ENCODE results near the gene ANO2. TPM values are rescaled to one million over a fixed set of nuclear protein-coding genes. Genes with fewer than 3 reads are reported as not detected.

ANO2 gene
- total RNA-seq, 1 donor from 2014 or later, result 1.5 TPM

DNA sequence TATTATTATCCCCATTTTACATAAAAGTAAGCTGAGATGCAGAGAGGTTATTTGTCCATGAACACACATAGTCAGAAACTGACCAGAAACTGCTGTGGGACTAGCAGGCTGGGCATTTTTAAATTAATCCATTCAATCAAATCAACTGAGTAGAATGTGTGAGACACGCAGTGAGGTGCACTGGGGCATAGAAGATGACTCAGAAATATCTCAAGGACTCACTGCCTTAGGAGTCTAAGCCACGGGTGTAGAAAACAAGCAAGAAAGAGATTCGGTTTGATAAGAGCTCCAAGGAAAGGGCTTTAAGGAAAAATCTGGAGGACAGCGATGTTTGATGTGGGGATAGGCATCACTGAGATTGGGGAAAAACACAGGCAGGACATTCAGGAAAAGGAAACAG lies 127.8 kb downstream of the ANO2 start:
- no peak overlapping the region for H3K4me3 ChIP-seq (ENCODE audit: low read depth, low read length)
- TF ChIP-seq, protein P1, sequence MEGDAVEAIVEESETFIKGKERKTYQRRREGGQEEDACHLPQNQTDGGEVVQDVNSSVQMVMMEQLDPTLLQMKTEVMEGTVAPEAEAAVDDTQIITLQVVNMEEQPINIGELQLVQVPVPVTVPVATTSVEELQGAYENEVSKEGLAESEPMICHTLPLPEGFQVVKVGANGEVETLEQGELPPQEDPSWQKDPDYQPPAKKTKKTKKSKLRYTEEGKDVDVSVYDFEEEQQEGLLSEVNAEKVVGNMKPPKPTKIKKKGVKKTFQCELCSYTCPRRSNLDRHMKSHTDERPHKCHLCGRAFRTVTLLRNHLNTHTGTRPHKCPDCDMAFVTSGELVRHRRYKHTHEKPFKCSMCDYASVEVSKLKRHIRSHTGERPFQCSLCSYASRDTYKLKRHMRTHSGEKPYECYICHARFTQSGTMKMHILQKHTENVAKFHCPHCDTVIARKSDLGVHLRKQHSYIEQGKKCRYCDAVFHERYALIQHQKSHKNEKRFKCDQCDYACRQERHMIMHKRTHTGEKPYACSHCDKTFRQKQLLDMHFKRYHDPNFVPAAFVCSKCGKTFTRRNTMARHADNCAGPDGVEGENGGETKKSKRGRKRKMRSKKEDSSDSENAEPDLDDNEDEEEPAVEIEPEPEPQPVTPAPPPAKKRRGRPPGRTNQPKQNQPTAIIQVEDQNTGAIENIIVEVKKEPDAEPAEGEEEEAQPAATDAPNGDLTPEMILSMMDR (IDR thresholded peaks at IDR 0.05; ENCODE audit: insufficient read depth, low read length, poor library complexity, severe bottlenecking), result no peak
- no peaks in the 10 kb centered on the region for H3K27me3 ChIP-seq (ENCODE audit: control insufficient read depth, insufficient read depth, low read length)
- no peaks in the 10 kb centered on the region for H3K36me3 ChIP-seq (ENCODE audit: control insufficient read depth, insufficient read depth, low read length)
- DNase-seq (ENCODE audit: low read depth), result peak; percentile 35

DNA sequence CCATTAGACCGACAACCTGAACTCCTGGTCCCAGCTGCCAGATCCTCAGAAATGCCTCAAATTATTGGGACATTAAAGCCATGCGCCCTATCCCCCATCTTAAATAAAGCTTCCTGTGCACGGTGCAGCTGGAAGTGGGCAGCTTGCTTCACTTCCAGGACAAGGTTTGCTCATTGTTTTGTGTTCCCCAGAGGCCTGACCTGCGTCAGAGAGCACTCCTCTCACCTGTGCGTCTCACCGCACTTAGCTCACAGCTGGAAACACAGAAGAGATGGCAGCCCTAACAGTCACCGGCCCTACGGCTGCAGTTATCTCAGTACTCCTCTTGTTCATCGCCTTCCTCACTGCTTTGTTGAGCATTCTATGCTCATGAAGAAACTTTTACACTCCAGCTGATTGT lies 135.5 kb downstream of the ANO2 start:
- TF ChIP-seq, protein P1 (IDR thresholded peaks at IDR 0.05; ENCODE audit: insufficient read depth, low read length, poor library complexity, severe bottlenecking), result no peak
- no peaks in the 10 kb centered on the region for H3K27me3 ChIP-seq (ENCODE audit: control insufficient read depth, insufficient read depth, low read length)
- no peak for DNase-seq (ENCODE audit: low read depth)
- no peak overlapping the region for H3K4me3 ChIP-seq (ENCODE audit: low read depth, low read length)
- no peaks in the 10 kb centered on the region for H3K36me3 ChIP-seq (ENCODE audit: control insufficient read depth, insufficient read depth, low read length)

DNA sequence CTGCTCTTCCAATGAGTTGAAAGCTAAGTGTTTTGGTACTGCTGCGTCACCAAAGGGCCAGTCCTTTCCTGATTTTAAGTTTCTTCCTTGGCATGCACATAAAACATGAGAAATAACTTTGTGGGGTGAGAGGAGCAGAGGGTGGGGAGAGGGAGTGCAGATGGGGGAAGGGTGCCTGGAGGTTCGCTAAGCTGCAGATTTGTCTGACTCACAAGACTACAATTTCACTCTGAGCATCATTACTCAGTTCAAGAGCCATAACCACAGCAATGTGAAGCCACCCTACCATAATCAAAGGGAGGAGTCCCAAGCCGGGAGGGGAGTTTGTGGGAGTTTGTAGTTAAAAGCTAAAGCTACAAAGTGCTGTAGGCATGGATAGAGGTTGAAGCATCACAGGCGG lies 136.1 kb downstream of the ANO2 start:
- no peaks in the 10 kb centered on the region for H3K27me3 ChIP-seq (ENCODE audit: control insufficient read depth, insufficient read depth, low read length)
- H3K4me3 ChIP-seq (ENCODE audit: low read depth, low read length), result no peak overlapping the region
- TF ChIP-seq, protein P1 (IDR thresholded peaks at IDR 0.05; ENCODE audit: insufficient read depth, low read length, poor library complexity, severe bottlenecking), result no peak
- no peaks in the 10 kb centered on the region for H3K36me3 ChIP-seq (ENCODE audit: control insufficient read depth, insufficient read depth, low read length)
- peak; percentile 95 for DNase-seq (ENCODE audit: low read depth)

DNA sequence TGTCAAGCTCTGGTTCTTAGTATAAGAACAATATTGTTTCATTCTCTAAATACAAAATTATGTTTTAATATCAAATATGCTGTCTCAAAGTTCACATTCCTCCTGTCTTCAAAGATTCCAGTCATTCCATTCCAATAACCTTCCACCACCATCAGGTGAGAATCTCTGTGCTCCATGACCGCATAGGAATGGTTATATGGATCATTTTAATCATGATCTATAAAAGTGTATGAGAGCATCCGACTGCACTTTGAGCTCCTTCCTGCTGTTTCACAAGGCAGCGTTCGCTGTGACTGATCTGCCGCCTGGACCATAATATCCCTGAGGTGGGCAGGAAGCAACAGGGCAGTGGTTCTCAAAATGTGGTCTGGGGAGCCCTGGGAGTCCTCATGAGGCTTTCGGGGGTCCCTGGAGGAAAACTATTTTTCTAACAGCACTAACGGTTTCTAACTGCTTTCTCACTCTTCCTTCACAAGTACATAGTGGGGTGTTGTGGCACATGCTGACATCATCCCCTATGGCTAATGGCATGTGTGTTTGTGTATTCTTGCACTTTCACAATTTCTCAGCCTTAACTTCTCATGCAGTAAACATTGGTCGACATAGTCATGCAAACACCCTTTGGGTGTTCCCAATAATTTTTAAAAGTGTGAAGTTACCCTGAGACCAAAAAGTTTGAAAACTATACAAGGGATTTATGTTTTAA lies 137.4 kb downstream of the ANO2 start:
- Histone ChIP-seq H3K36me3 (ENCODE audit: control insufficient read depth, insufficient read depth, low read length) (no peaks in the 10 kb centered on the region), H3K27me3 (ENCODE audit: control insufficient read depth, insufficient read depth, low read length) (no peaks in the 10 kb centered on the region), H3K4me3 (ENCODE audit: low read depth, low read length) (no peak overlapping the region)
- no peak for DNase-seq (ENCODE audit: low read depth)
- TF ChIP-seq, protein P1 (IDR thresholded peaks at IDR 0.05; ENCODE audit: insufficient read depth, low read length, poor library complexity, severe bottlenecking), result no peak

DNA sequence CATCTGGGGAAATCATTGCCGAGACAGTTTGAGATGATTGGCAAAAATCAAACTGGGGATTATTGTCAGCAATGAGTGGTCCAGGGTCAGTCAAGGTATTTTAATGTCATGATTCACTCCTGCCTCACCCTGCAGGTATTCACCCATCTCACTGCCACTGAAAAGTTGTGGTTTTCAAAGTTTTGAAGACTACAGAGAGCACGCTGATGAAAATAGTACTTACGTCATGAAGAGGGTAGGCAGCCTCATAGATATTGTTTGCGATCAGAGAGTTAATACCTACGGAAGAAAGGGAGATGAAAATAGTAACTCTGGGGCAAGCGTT lies 138.0 kb downstream of the ANO2 start:
- Histone ChIP-seq H3K4me3 (ENCODE audit: low read depth, low read length) (no peak overlapping the region), H3K27me3 (ENCODE audit: control insufficient read depth, insufficient read depth, low read length) (no peaks in the 10 kb centered on the region), H3K36me3 (ENCODE audit: control insufficient read depth, insufficient read depth, low read length) (no peaks in the 10 kb centered on the region)
- DNase-seq (ENCODE audit: low read depth), result peak; percentile 84
- TF ChIP-seq, protein P1 (IDR thresholded peaks at IDR 0.05; ENCODE audit: insufficient read depth, low read length, poor library complexity, severe bottlenecking), result no peak
